ENCODE results near the gene PTPRN2. TPM values are rescaled to one million over a fixed set of nuclear protein-coding genes. Genes with fewer than 3 reads are reported as not detected.
"Not testable (repeated sequence)": the region's sequence is repeated elsewhere in the genome, so short reads cannot be mapped to it uniquely, and the experiment has no call there.

PTPRN2 gene
- total RNA-seq, 1 experiment from 2014 or later: 1.1 TPM

DNA sequence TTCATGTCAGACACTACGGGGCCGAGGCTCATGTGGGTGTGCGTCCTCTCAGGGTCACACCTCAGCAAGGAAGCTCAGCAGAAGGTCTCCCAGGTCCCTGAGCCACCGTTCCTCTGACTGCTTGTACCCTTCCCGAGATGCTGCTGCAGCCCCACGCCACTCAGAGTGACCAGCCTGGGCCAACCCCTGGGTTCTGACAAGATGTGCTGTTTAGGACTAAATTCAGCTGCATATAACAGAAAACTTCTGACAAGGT, 738.4 kb downstream of the PTPRN2 start:
- in situ Hi-C loops (cut with HindIII; ENCODE audit: low pct_unique_long_range_greater_than_20kb, low sequenced_read_pairs): no loop called here

DNA sequence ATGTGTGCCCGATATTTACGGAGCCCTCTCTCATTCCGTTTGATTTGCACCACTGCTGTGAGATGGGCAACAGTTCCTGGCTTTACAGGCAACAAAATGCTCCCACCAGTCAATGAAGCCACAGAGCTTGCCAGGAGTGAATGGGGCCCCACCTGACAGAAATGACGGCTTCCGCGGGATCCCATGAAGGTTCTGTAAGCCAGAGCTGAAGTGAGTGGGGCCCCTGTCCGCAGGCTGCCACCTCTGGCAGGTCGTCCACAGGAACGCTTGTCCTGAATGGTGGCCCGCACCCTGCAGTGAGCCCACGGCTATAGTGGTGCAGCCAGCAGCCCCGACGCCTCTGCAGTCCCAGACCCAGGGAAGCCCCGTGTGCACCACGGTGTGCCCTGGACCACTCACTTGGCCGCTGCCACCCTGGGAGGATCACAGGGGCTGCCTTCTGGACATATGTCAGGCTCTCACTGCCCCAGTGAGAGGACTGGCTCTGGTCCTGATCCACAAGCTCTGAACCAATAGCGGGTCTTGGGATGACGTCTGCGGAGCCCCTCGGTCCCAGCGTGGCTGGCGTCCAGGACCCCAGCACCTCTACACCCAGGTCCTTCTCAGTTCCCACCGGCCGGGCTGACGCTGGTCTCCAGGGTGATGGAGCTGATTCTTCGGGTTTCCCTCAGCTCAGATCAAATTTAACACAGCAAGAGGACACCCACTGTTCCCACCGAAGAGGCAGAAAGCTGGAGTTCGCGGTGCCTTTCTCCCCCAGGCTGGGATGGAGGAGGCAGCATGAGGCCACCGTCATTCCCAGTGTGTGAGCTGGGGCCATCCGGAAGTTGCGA, 738.9 kb downstream of the PTPRN2 start:
- ATAC-seq (no peak), DNase-seq (ENCODE audit: low read depth, low spot score) (no peak)
- no peak overlapping the region for H3K4me3 ChIP-seq (ENCODE audit: low read depth in 2 of 2, low read length in 2 of 2)
- BruUV-seq (replicated peaks): no TSS peak
- H3K27me3 ChIP-seq (ENCODE audit: control insufficient read depth, insufficient read depth, low read length): peaks cover 32% of the 10 kb centered on the region; the same call in 1 of the 2 replicates
- in situ Hi-C loops (cut with HindIII; ENCODE audit: low pct_unique_long_range_greater_than_20kb, low sequenced_read_pairs): no loop called here
- no peaks in the 10 kb centered on the region for H3K9me3 ChIP-seq (ENCODE audit: control insufficient read depth, insufficient read depth, low read depth, low read length)
- ChIA-PET CTCF (no interaction called here), POLR2A (no interaction called here)
- TF ChIP-seq, protein P1, sequence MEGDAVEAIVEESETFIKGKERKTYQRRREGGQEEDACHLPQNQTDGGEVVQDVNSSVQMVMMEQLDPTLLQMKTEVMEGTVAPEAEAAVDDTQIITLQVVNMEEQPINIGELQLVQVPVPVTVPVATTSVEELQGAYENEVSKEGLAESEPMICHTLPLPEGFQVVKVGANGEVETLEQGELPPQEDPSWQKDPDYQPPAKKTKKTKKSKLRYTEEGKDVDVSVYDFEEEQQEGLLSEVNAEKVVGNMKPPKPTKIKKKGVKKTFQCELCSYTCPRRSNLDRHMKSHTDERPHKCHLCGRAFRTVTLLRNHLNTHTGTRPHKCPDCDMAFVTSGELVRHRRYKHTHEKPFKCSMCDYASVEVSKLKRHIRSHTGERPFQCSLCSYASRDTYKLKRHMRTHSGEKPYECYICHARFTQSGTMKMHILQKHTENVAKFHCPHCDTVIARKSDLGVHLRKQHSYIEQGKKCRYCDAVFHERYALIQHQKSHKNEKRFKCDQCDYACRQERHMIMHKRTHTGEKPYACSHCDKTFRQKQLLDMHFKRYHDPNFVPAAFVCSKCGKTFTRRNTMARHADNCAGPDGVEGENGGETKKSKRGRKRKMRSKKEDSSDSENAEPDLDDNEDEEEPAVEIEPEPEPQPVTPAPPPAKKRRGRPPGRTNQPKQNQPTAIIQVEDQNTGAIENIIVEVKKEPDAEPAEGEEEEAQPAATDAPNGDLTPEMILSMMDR (IDR thresholded peaks at IDR 0.05): no peak
- TF ChIP-seq POLR2AphosphoS5 (IDR thresholded peaks at IDR 0.05; ENCODE audit: low read depth, low read length) (no peak), SIN3A (IDR thresholded peaks at IDR 0.05; ENCODE audit: borderline replicate concordance, insufficient read depth, low read depth, low read length) (no peak), TCF7L2 (IDR thresholded peaks at IDR 0.05; ENCODE audit: low read depth, low read length) (no peak)
- TF ChIP-seq, protein P2, sequence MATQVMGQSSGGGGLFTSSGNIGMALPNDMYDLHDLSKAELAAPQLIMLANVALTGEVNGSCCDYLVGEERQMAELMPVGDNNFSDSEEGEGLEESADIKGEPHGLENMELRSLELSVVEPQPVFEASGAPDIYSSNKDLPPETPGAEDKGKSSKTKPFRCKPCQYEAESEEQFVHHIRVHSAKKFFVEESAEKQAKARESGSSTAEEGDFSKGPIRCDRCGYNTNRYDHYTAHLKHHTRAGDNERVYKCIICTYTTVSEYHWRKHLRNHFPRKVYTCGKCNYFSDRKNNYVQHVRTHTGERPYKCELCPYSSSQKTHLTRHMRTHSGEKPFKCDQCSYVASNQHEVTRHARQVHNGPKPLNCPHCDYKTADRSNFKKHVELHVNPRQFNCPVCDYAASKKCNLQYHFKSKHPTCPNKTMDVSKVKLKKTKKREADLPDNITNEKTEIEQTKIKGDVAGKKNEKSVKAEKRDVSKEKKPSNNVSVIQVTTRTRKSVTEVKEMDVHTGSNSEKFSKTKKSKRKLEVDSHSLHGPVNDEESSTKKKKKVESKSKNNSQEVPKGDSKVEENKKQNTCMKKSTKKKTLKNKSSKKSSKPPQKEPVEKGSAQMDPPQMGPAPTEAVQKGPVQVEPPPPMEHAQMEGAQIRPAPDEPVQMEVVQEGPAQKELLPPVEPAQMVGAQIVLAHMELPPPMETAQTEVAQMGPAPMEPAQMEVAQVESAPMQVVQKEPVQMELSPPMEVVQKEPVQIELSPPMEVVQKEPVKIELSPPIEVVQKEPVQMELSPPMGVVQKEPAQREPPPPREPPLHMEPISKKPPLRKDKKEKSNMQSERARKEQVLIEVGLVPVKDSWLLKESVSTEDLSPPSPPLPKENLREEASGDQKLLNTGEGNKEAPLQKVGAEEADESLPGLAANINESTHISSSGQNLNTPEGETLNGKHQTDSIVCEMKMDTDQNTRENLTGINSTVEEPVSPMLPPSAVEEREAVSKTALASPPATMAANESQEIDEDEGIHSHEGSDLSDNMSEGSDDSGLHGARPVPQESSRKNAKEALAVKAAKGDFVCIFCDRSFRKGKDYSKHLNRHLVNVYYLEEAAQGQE (IDR thresholded peaks at IDR 0.05; ENCODE audit: insufficient read depth in 1 of 2, low read depth in 2 of 2, low read length in 1 of 2): no peak
- intact Hi-C loops (cut with micrococcal nuclease; ENCODE audit: unreplicated experiment): no loop called here
- H3K27ac ChIP-seq (ENCODE audit: low read length): no peak overlapping the region
- H3K4me1 ChIP-seq (ENCODE audit: control insufficient read depth, insufficient read depth, low read length): no peaks in the 10 kb centered on the region; the same call in none of the 2 replicates
- H3K36me3 ChIP-seq (ENCODE audit: control insufficient read depth, insufficient read depth, low read length): no peaks in the 10 kb centered on the region

More for the DNA sequence above, 738.4 kb downstream of the PTPRN2 start:
- TF ChIP-seq TCF7L2 (IDR thresholded peaks at IDR 0.05; ENCODE audit: low read depth, low read length) (no peak), POLR2AphosphoS5 (IDR thresholded peaks at IDR 0.05; ENCODE audit: low read depth, low read length) (no peak), SIN3A (IDR thresholded peaks at IDR 0.05; ENCODE audit: borderline replicate concordance, insufficient read depth, low read depth, low read length) (no peak)
- TF ChIP-seq, protein P2 (IDR thresholded peaks at IDR 0.05; ENCODE audit: insufficient read depth in 1 of 2, low read depth in 2 of 2, low read length in 1 of 2): no peak
- TF ChIP-seq, protein P1 (IDR thresholded peaks at IDR 0.05): no peak
- no peak overlapping the region for H3K27ac ChIP-seq (ENCODE audit: low read length)
- ChIA-PET CTCF (no interaction called here), POLR2A (no interaction called here)
- intact Hi-C loops (cut with micrococcal nuclease; ENCODE audit: unreplicated experiment): no loop called here
- no peak for ATAC-seq
- no TSS peak for BruUV-seq (replicated peaks)
- no peaks in the 10 kb centered on the region for H3K9me3 ChIP-seq (ENCODE audit: control insufficient read depth, insufficient read depth, low read depth, low read length)
- peaks cover 32% of the 10 kb centered on the region; the same call in 1 of the 2 replicates for H3K27me3 ChIP-seq (ENCODE audit: control insufficient read depth, insufficient read depth, low read length)
- H3K4me1 ChIP-seq (ENCODE audit: control insufficient read depth, insufficient read depth, low read length): no peaks in the 10 kb centered on the region; the same call in none of the 2 replicates
- no peaks in the 10 kb centered on the region for H3K36me3 ChIP-seq (ENCODE audit: control insufficient read depth, insufficient read depth, low read length)
- DNase-seq (ENCODE audit: low read depth, low spot score): no peak
- H3K4me3 ChIP-seq (ENCODE audit: low read depth in 2 of 2, low read length in 2 of 2): no peak overlapping the region

DNA sequence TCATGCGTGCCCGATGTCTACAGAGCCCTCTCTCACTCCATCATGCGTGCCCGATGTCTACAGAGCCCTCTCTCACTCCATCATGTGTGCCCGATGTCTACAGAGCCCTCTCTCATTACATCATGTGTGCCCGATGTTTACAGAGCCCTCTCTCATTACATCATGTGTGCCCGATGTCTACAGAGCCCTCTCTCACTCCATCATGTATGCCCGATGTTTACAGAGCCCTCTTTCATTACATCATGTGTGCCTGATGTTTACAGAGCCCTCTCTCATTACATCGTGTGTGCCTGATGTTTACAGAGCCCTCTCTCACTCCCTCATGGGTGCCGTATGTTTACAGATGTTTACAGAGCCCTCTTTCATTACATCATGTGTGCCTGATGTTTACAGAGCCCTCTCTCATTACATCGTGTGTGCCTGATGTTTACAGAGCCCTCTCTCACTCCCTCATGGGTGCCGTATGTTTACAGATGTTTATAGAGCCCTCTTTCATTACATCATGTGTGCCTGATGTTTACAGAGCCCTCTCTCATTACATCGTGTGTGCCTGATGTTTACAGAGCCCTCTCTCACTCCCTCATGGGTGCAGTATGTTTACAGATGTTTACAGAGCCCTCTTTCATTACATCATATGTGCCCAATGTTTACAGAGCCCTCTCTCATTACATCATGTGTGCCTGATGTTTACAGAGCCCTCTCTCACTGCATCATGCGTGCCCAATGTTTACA, 739.7 kb downstream of the PTPRN2 start:
- CTCF ChIA-PET; H3K9me3 ChIP-seq (ENCODE audit: control insufficient read depth, insufficient read depth, low read depth, low read length); POLR2A ChIA-PET; BruUV-seq (replicated peaks); DNase-seq (ENCODE audit: low read depth, low spot score); intact Hi-C loops (cut with micrococcal nuclease; ENCODE audit: unreplicated experiment); H3K36me3 ChIP-seq (ENCODE audit: control insufficient read depth, insufficient read depth, low read length); ATAC-seq; H3K27ac ChIP-seq (ENCODE audit: low read length); H3K4me3 ChIP-seq (ENCODE audit: low read depth in 2 of 2, low read length in 2 of 2); H3K4me1 ChIP-seq (ENCODE audit: control insufficient read depth, insufficient read depth, low read length); in situ Hi-C loops (cut with HindIII; ENCODE audit: low pct_unique_long_range_greater_than_20kb, low sequenced_read_pairs): not testable (repeated sequence)
- H3K27me3 ChIP-seq (ENCODE audit: control insufficient read depth, insufficient read depth, low read length): peaks cover 35% of the 10 kb centered on the region
